GM13976 (cell line): ENCODE measurements around the gene CCDC142.
A peak's percentile ranks its signal among the peaks of the same experiment; 100 is the strongest.

Source experiments
- DNase-seq: peaks from one replicate; pipeline ENCODE4 v3.0.0; 2012; ENCODE audit warnings: low spot score
- CTCF ChIP-seq: IDR thresholded peaks from 2 replicates; pipeline ENCODE4 v1.5.1; 2012; ENCODE audit warnings: borderline replicate concordance, mild to moderate bottlenecking; ENCODE audit not compliant: insufficient read depth; ENCODE audit errors: extremely low read depth, missing control alignments, control extremely low read depth
- in situ Hi-C: fragments of 300-500 bp; cut with MboI; formaldehyde crosslinking; loops from one replicate; pipeline ENCODE4 v1.12.0; 2022; ENCODE audit warnings: low sequenced_read_pairs, mixed read lengths, inconsistent platforms; ENCODE audit not compliant: unreplicated experiment

CCDC142 gene

GRCh38 chr2:74457129-74457548 is 25.7 kb downstream of the CCDC142 start:
- DNase-seq = no peak
- in situ Hi-C loops = no loop called here
- TF ChIP-seq CTCF = no peak

GRCh38 chr2:74454654-74455511 is 27.9 kb downstream of the CCDC142 start, which contains the start of gene INO80B:
TSS of gene INO80B (plus strand) at chr2:74455087. CDS start at chr2:74455117, 30 bp downstream.
- DNase-seq = peak; percentile 88
- TF ChIP-seq CTCF = no peak
- in situ Hi-C loops = no loop called here

- in situ Hi-C loops = no loop called here
- no peak for DNase-seq
- TF ChIP-seq CTCF = no peak
Observed at GRCh38 chr2:74450570-74451190, 32.1 kb downstream of the CCDC142 start.

- no peak for TF ChIP-seq CTCF
- in situ Hi-C loops = no loop called here
- DNase-seq = no peak
Observed at GRCh38 chr2:74448771-74449170, 34.0 kb downstream of the CCDC142 start.

- no peak for DNase-seq
- no peak for TF ChIP-seq CTCF
- in situ Hi-C loops = no loop called here
Observed at GRCh38 chr2:74447230-74447999, 35.4 kb downstream of the CCDC142 start.
